DND-41 (cell line): ENCODE measurements around the gene PIGH.
"Not testable (repeated sequence)": the region's sequence is repeated elsewhere in the genome, so short reads cannot be mapped to it uniquely, and the experiment has no call there.

ENCODE experiments used
- EZH2 ChIP-seq: IDR thresholded peaks from 3 replicates; pipeline ENCODE4 v1.6.1; 2012; ENCODE audit warnings: borderline replicate concordance, low read depth, mild to moderate bottlenecking, moderate library complexity, low read length, inconsistent platforms; ENCODE audit not compliant: severe bottlenecking
- TF ChIP-seq, protein P1 (sequence below): IDR thresholded peaks from 2 replicates; pipeline ENCODE4 v1.5.1; 2012; ENCODE audit warnings: borderline replicate concordance, low read length, moderate library complexity, mild to moderate bottlenecking; ENCODE audit not compliant: poor library complexity, severe bottlenecking; ENCODE audit errors: extremely low read depth

DNA sequence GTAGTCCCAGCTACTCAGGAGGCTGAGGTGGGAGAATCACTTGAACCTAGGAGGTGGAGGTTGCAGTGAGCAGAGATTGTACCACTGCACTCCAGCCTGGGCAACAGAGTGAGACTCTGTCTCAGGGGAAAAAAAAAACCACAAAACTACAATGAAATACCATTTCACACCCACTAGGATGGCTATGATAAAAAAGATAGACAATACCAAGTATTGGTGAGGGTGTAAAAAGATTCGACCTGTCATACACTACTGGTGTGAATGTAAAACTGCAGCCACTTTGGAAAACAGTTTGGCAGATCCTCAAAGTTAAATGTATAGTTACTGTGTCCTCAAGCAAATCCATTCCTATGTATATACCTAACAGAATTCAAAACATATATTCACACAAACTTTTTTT lies 26.1 kb upstream of the PIGH start:
- TF ChIP-seq, protein P1, sequence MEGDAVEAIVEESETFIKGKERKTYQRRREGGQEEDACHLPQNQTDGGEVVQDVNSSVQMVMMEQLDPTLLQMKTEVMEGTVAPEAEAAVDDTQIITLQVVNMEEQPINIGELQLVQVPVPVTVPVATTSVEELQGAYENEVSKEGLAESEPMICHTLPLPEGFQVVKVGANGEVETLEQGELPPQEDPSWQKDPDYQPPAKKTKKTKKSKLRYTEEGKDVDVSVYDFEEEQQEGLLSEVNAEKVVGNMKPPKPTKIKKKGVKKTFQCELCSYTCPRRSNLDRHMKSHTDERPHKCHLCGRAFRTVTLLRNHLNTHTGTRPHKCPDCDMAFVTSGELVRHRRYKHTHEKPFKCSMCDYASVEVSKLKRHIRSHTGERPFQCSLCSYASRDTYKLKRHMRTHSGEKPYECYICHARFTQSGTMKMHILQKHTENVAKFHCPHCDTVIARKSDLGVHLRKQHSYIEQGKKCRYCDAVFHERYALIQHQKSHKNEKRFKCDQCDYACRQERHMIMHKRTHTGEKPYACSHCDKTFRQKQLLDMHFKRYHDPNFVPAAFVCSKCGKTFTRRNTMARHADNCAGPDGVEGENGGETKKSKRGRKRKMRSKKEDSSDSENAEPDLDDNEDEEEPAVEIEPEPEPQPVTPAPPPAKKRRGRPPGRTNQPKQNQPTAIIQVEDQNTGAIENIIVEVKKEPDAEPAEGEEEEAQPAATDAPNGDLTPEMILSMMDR: not testable (repeated sequence)
- TF ChIP-seq EZH2: not testable (repeated sequence)
